IMR-90 (cell line): Measurements from ENCODE around the gene ARMH4. TPM values are rescaled to one million over a fixed set of nuclear protein-coding genes. Genes with fewer than 3 reads are reported as not detected.

Experiments
- ATAC-seq: fragments of 200-7000 bp; cut with Tn5 transposase; 2 replicates; pipeline ENCODE4 v1.9.1; 2020; ENCODE audit warnings: low read depth, mild to moderate bottlenecking, moderate library complexity
- BruUV-seq: library from RNA; stranded (reverse); fragments of 400-500 nt; replicated peaks from 2 replicates; lab custom pipeline; 2021; lab: Mats Ljungman, UMichigan
- CTCF ChIA-PET: fragments of 300-600 bp; formaldehyde crosslinking; extraction: SDS; loops from one replicate; lab custom pipeline; 2021; ENCODE audit warnings: antibody characterized with exemption; lab: Yijun Ruan, JAX
- POLR2A ChIA-PET: fragments of 300-600 bp; sonication (Branson Sonifier 250); formaldehyde crosslinking; loops from one replicate; lab custom pipeline; 2022; ENCODE audit warnings: antibody characterized with exemption; ENCODE audit not compliant: unreplicated experiment; lab: Charles Lee
- DNase-seq: peaks from one replicate; pipeline ENCODE4 v3.0.0; 2013
- H2AFZ ChIP-seq: replicated peaks from 2 replicates; pipeline ENCODE3; 2013; ENCODE audit warnings: low read length, mild to moderate bottlenecking; ENCODE audit not compliant: poor library complexity
- H2AK5ac ChIP-seq: 2 replicates; pipeline ENCODE4 v1.6.1; 2013; ENCODE audit warnings: low read depth, low read length, inconsistent platforms
- H2AK9ac ChIP-seq: replicated peaks from 2 replicates; pipeline ENCODE3; 2013; ENCODE audit warnings: mild to moderate bottlenecking, low read depth, low read length, moderate library complexity; ENCODE audit not compliant: poor library complexity
- H2BK120ac ChIP-seq: 2 replicates; pipeline ENCODE4 v1.6.1; 2013; ENCODE audit warnings: low read depth, low read length, inconsistent platforms
- H2BK15ac ChIP-seq: 3 replicates; pipeline ENCODE4 v1.6.1; 2013; ENCODE audit warnings: low read depth, low read length, inconsistent platforms
- H2BK20ac ChIP-seq: 2 replicates; pipeline ENCODE4 v1.6.1; 2013; ENCODE audit warnings: low read depth, mild to moderate bottlenecking, inconsistent platforms, low read length, moderate library complexity
- H2BK5ac ChIP-seq: 2 replicates; pipeline ENCODE4 v1.6.1; 2013; ENCODE audit warnings: mild to moderate bottlenecking, low read depth, low read length, inconsistent platforms; ENCODE audit not compliant: poor library complexity, severe bottlenecking
- H3K14ac ChIP-seq: replicated peaks from 2 replicates; pipeline ENCODE4 v1.6.1; 2013; ENCODE audit warnings: low read depth, low read length, inconsistent platforms
- H3K18ac ChIP-seq: 2 replicates; pipeline ENCODE4 v1.6.1; 2013; ENCODE audit warnings: low read depth, low read length, control low read depth
- H3K23ac ChIP-seq: 2 replicates; pipeline ENCODE4 v1.6.1; 2013; ENCODE audit warnings: low read depth, low read length, inconsistent platforms
- H3K27ac ChIP-seq: 2 replicates; pipeline ENCODE4 v1.5.1; 2013; ENCODE audit warnings: mild to moderate bottlenecking, control low read depth, low read length; ENCODE audit not compliant: insufficient read depth
- H3K27me3 ChIP-seq: 2 replicates; pipeline ENCODE4 v1.6.1; 2013; ENCODE audit warnings: low read length; ENCODE audit not compliant: control insufficient read depth, insufficient read depth
- H3K36me3 ChIP-seq: 2 replicates; pipeline ENCODE4 v1.6.1; 2013; ENCODE audit warnings: low read length, mixed read lengths; ENCODE audit not compliant: control insufficient read depth, insufficient read depth
- H3K4ac ChIP-seq: 2 replicates; pipeline ENCODE4 v1.6.1; 2013; ENCODE audit warnings: low read depth, low read length, inconsistent platforms
- H3K4me1 ChIP-seq: 2 replicates; pipeline ENCODE4 v1.6.1; 2013; ENCODE audit warnings: low read length, mixed read lengths; ENCODE audit not compliant: control insufficient read depth, insufficient read depth
- H3K4me2 ChIP-seq: 2 replicates; pipeline ENCODE4 v1.6.1; 2013; ENCODE audit warnings: low read depth, mild to moderate bottlenecking, control low read depth, low read length, moderate library complexity
- H3K4me3 ChIP-seq: 2 replicates; pipeline ENCODE4 v1.5.1; 2013; ENCODE audit warnings: low read depth, mild to moderate bottlenecking, control low read depth, low read length, moderate library complexity; ENCODE audit not compliant: insufficient read depth
- H3K56ac ChIP-seq: 2 replicates; pipeline ENCODE4 v1.6.1; 2013; ENCODE audit warnings: low read length, inconsistent platforms; ENCODE audit not compliant: insufficient read depth; ENCODE audit errors: extremely low read depth
- H3K79me1 ChIP-seq, 2 experiments: 2 replicates each; pipeline ENCODE4 v1.6.1; 2013; ENCODE audit warnings: low read length in 2 of 2, inconsistent platforms in 1 of 2, low read depth in 1 of 2
- H3K9ac ChIP-seq: 2 replicates; pipeline ENCODE4 v1.6.1; 2013; ENCODE audit warnings: low read depth, low read length, control low read depth
- H3K9me1 ChIP-seq: 2 replicates; pipeline ENCODE4 v1.6.1; 2013; ENCODE audit warnings: low read length, inconsistent platforms; ENCODE audit not compliant: insufficient read depth
- H3K9me3 ChIP-seq: 2 replicates; pipeline ENCODE4 v1.6.1; 2013; ENCODE audit warnings: low read length; ENCODE audit not compliant: control insufficient read depth, insufficient read depth
- H4K20me1 ChIP-seq: 2 replicates; pipeline ENCODE4 v1.6.1; 2013; ENCODE audit warnings: low read length, inconsistent platforms; ENCODE audit not compliant: insufficient read depth
- H4K5ac ChIP-seq: 2 replicates; pipeline ENCODE4 v1.6.1; 2013; ENCODE audit warnings: mild to moderate bottlenecking, low read depth, low read length, control low read depth
- H4K8ac ChIP-seq, 2 experiments: 2 replicates each; pipeline ENCODE4 v1.6.1; 2013; ENCODE audit warnings: low read depth in 2 of 2, low read length in 2 of 2, control low read depth in 1 of 2, inconsistent platforms in 1 of 2
- H4K91ac ChIP-seq: 2 replicates; pipeline ENCODE4 v1.6.1; 2013; ENCODE audit warnings: low read depth, low read length, inconsistent platforms; ENCODE audit not compliant: insufficient read depth
- BHLHE40 ChIP-seq: fragments of 150-350 bp; IDR thresholded peaks from 2 replicates; pipeline ENCODE4 v1.6.1; 2016; ENCODE audit warnings: mild to moderate bottlenecking, low read depth, low read length
- CEBPB ChIP-seq: IDR thresholded peaks from 2 replicates; pipeline ENCODE4 v1.6.1; 2012; ENCODE audit warnings: low read depth, low read length, improper control_type of control experiment
- CHD1 ChIP-seq: IDR thresholded peaks from 2 replicates; pipeline ENCODE4 v1.6.1; 2012; ENCODE audit warnings: low read depth, low read length, improper control_type of control experiment
- FOS ChIP-seq: fragments of 150-350 bp; IDR thresholded peaks from 2 replicates; pipeline ENCODE4 v1.6.1; 2016; ENCODE audit warnings: low read depth, low read length
- MAFK ChIP-seq: IDR thresholded peaks from 2 replicates; pipeline ENCODE4 v1.6.1; 2012; ENCODE audit warnings: low read depth, low read length, improper control_type of control experiment
- MAZ ChIP-seq: IDR thresholded peaks from 2 replicates; pipeline ENCODE4 v1.6.1; 2012; ENCODE audit warnings: low read depth, mild to moderate bottlenecking, low read length, improper control_type of control experiment, moderate library complexity, borderline replicate concordance
- MXI1 ChIP-seq: IDR thresholded peaks from 2 replicates; pipeline ENCODE4 v1.6.1; 2012; ENCODE audit warnings: low read depth, mild to moderate bottlenecking, low read length, moderate library complexity, borderline replicate concordance
- NFE2L2 ChIP-seq: fragments of 150-350 bp; IDR thresholded peaks from 2 replicates; pipeline ENCODE4 v1.6.1; 2016; ENCODE audit warnings: low read depth, mild to moderate bottlenecking, low read length
- POLR2A ChIP-seq: IDR thresholded peaks from 2 replicates; pipeline ENCODE4 v1.6.1; 2012; ENCODE audit warnings: mild to moderate bottlenecking, low read depth, low read length
- RAD21 ChIP-seq: IDR thresholded peaks from 2 replicates; pipeline ENCODE4 v1.6.1; 2012; ENCODE audit warnings: low read length, improper control_type of control experiment
- RCOR1 ChIP-seq: IDR thresholded peaks from 2 replicates; pipeline ENCODE4 v1.6.1; 2012; ENCODE audit warnings: mild to moderate bottlenecking, low read length, improper control_type of control experiment; ENCODE audit not compliant: insufficient replicate concordance
- RFX5 ChIP-seq: IDR thresholded peaks from 2 replicates; pipeline ENCODE4 v1.8.0; 2012; ENCODE audit warnings: low read depth, mild to moderate bottlenecking, low read length, moderate library complexity
- SMC3 ChIP-seq: fragments of 150-350 bp; IDR thresholded peaks from 2 replicates; pipeline ENCODE4 v1.6.1; 2016; ENCODE audit warnings: low read depth, mild to moderate bottlenecking, antibody characterized with exemption, low read length, moderate library complexity
- WGBS, 2 experiments: methylation state at CpG; one replicate each; pipeline versions ENCODE4 v1.1.5 to v1.1.7; 2013; ENCODE audit warnings: missing lambda C conversion rate in 2 of 2; ENCODE audit not compliant: insufficient read length in 1 of 2; ENCODE audit errors: extremely low coverage in 2 of 2; 5-methylcytosine and 5-hydroxymethylcytosine counted together
- dilution Hi-C: fragments of 300-500 bp; cut with HindIII; formaldehyde crosslinking; loops from one replicate; pipeline ENCODE4 v1.14.3; 2018; ENCODE audit warnings: low sequenced_read_pairs; ENCODE audit not compliant: unreplicated experiment
- in situ Hi-C: fragments of 300-500 bp; cut with MboI; formaldehyde crosslinking; loops from 3 replicates; pipeline ENCODE4 v1.14.3; 2019; ENCODE audit warnings: low sequenced_read_pairs, inconsistent platforms, mixed read lengths
- intact Hi-C: fragments of 100-400 bp; cut with micrococcal nuclease; formaldehyde crosslinking; loops from 2 replicates; pipeline ENCODE4 v1.10.0; 2022
- polyA plus RNA-seq, 3 experiments: library from polyadenylated mRNA; depleted of rRNA; stranded (reverse); fragments of >200 nt; gene quantifications; 2 replicates each; pipeline ENCODE4 v1.2.3, GENCODE V29; 2012; ENCODE audit warnings: low replicate concordance in 1 of 3
- total RNA-seq: library from RNA; depleted of rRNA; stranded (reverse); fragments of >200 nt; gene quantifications from 2 replicates; pipeline ENCODE4 v1.2.3, GENCODE V29; 2012
- TF ChIP-seq, protein P1 (sequence below): conservative IDR thresholded peaks from 2 replicates; pipeline ENCODE4 v1.5.1; 2012; ENCODE audit warnings: mild to moderate bottlenecking, low read depth, low read length, improper control_type of control experiment
- TF ChIP-seq, protein P2 (sequence below): fragments of 150-350 bp; IDR thresholded peaks from 2 replicates; pipeline ENCODE4 v1.6.1; 2017; ENCODE audit warnings: mild to moderate bottlenecking, antibody characterized with exemption, low read length, low read depth
- TF ChIP-seq, protein P3 (sequence below): fragments of 150-350 bp; IDR thresholded peaks from 2 replicates; pipeline ENCODE4 v1.6.1; 2016; ENCODE audit warnings: low read depth, mild to moderate bottlenecking, low read length, moderate library complexity, borderline replicate concordance

Gene ARMH4
- total and polyA plus RNA-seq, 2 of the 4 experiments (the other 2 are of a cell fraction) = 4.6 to 5.6 TPM

DNA sequence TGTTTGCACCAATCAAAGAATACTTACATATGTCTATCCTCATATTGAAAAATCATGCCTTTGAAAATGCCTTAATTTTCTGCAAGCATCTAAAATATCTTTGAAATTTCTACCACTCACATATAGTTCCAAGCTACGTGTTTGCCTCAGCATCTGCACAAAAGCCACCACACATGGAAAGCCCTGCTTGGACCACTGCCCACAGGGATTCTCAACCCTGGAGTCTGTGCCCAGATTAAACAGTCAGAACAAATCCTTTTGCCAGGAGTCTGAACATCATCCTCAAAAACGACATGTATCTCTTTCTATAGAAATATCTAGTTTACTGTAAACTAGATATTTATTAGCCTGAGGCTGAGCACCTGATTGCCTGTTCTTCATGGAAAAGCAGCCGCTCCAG, 32.6 kb downstream of the ARMH4 start:
- in situ Hi-C loops (loop anchor here (25.0 kb wide), 1 partner anchor 268 kb away; the partner anchor contains the start of gene TOMM20L), dilution Hi-C loops (no loop called here), intact Hi-C loops (no loop called here)
- Histone ChIP-seq H2BK15ac (no peak overlapping the region), H3K4ac (no peak overlapping the region), H3K9me1 (no peaks in the 10 kb centered on the region), H3K23ac (no peak overlapping the region), H2BK5ac (no peak overlapping the region), H2AK9ac (no peak overlapping the region), H3K27me3 (peaks cover 2% of the 10 kb centered on the region), H3K4me3 (no peak overlapping the region), H3K27ac (no peak overlapping the region), H3K18ac (no peak overlapping the region), H3K4me1 (no peaks in the 10 kb centered on the region), H3K9ac (no peak overlapping the region), H3K79me1 (no peaks in the 10 kb centered on the region), H3K36me3 (no peaks in the 10 kb centered on the region), H4K5ac (no peak overlapping the region), H3K14ac (no peak overlapping the region), H2AFZ (no peak overlapping the region), H2BK120ac (no peak overlapping the region), H3K9me3 (no peaks in the 10 kb centered on the region), H4K91ac (no peak overlapping the region), H3K56ac (no peak overlapping the region), H4K20me1 (no peaks in the 10 kb centered on the region), H2AK5ac (no peak overlapping the region), H2BK20ac (no peak overlapping the region), H3K4me2 (no peak overlapping the region), H4K8ac (no peak overlapping the region)
- no peak for ATAC-seq
- TF ChIP-seq MAFK (no peak), FOS (no peak), MAZ (no peak), CHD1 (no peak), RCOR1 (no peak), MXI1 (no peak), CEBPB (no peak), BHLHE40 (no peak), POLR2A (no peak), NFE2L2 (no peak), SMC3 (no peak), RFX5 (no peak), RAD21 (no peak)
- TF ChIP-seq, protein P1, sequence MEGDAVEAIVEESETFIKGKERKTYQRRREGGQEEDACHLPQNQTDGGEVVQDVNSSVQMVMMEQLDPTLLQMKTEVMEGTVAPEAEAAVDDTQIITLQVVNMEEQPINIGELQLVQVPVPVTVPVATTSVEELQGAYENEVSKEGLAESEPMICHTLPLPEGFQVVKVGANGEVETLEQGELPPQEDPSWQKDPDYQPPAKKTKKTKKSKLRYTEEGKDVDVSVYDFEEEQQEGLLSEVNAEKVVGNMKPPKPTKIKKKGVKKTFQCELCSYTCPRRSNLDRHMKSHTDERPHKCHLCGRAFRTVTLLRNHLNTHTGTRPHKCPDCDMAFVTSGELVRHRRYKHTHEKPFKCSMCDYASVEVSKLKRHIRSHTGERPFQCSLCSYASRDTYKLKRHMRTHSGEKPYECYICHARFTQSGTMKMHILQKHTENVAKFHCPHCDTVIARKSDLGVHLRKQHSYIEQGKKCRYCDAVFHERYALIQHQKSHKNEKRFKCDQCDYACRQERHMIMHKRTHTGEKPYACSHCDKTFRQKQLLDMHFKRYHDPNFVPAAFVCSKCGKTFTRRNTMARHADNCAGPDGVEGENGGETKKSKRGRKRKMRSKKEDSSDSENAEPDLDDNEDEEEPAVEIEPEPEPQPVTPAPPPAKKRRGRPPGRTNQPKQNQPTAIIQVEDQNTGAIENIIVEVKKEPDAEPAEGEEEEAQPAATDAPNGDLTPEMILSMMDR = no peak
- TF ChIP-seq, protein P2, sequence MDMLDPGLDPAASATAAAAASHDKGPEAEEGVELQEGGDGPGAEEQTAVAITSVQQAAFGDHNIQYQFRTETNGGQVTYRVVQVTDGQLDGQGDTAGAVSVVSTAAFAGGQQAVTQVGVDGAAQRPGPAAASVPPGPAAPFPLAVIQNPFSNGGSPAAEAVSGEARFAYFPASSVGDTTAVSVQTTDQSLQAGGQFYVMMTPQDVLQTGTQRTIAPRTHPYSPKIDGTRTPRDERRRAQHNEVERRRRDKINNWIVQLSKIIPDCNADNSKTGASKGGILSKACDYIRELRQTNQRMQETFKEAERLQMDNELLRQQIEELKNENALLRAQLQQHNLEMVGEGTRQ = no peak
- TF ChIP-seq, protein P3, sequence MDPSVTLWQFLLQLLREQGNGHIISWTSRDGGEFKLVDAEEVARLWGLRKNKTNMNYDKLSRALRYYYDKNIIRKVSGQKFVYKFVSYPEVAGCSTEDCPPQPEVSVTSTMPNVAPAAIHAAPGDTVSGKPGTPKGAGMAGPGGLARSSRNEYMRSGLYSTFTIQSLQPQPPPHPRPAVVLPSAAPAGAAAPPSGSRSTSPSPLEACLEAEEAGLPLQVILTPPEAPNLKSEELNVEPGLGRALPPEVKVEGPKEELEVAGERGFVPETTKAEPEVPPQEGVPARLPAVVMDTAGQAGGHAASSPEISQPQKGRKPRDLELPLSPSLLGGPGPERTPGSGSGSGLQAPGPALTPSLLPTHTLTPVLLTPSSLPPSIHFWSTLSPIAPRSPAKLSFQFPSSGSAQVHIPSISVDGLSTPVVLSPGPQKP = no peak
- no CpG with 5 or more reads among the region's 3 CpGs for WGBS, 2 experiments
- POLR2A ChIA-PET = no interaction called here
- DNase-seq = no peak
- CTCF ChIA-PET = no interaction called here
- no TSS peak for BruUV-seq
